Ovary (tissue), 3 donors: ENCODE results near the gene CILP.

Experiments used
- POLR2A ChIP-seq: fragments of 450-650 bp; IDR thresholded peaks from one replicate; pipeline ENCODE4 v1.6.1; 2017; ENCODE audit warnings: antibody characterized with exemption, mild to moderate bottlenecking, moderate library complexity
- TF ChIP-seq, protein P1 (sequence below), 3 donors: fragments of 450-650 bp in 2 of 3; fragments of 200-600 bp in 1 of 3; IDR thresholded peaks; one replicate each; pipeline versions ENCODE4 v1.5.1 to v1.8.0; 2016 to 2022; ENCODE audit warnings: antibody characterized with exemption in 3 of 3, mild to moderate bottlenecking in 1 of 3
- donor health status: DM: no; HTN: no; CAD: no.

DNA sequence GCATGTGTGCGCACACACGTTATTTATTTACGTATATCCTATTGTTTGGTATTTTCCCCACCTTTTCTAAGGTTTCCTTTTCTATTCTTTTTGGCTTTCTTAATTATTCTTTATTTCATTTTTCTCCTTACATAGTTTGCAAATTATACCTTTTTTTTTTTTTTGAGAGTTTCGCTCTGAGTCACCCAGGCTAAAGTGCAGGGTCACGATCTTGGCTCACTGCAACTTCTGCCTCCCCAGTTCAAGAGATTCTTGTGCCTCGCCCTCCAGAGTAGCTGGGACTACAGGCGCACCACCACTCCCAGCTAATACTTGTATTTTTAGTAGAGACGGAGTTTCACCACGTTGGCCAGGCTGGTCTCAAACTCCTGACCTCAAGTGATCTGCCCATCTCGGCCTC lies 20.0 kb upstream of the CILP start:
- TF ChIP-seq POLR2A, result no peak
- TF ChIP-seq, protein P1, sequence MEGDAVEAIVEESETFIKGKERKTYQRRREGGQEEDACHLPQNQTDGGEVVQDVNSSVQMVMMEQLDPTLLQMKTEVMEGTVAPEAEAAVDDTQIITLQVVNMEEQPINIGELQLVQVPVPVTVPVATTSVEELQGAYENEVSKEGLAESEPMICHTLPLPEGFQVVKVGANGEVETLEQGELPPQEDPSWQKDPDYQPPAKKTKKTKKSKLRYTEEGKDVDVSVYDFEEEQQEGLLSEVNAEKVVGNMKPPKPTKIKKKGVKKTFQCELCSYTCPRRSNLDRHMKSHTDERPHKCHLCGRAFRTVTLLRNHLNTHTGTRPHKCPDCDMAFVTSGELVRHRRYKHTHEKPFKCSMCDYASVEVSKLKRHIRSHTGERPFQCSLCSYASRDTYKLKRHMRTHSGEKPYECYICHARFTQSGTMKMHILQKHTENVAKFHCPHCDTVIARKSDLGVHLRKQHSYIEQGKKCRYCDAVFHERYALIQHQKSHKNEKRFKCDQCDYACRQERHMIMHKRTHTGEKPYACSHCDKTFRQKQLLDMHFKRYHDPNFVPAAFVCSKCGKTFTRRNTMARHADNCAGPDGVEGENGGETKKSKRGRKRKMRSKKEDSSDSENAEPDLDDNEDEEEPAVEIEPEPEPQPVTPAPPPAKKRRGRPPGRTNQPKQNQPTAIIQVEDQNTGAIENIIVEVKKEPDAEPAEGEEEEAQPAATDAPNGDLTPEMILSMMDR (IDR thresholded peaks at IDR 0.05), result no peak
